Lower leg skin (tissue), 3 donors: ENCODE data around the gene PXDN.

Experiments used
- CTCF ChIP-seq, 3 donors: fragments of 450-650 bp; IDR thresholded peaks; one replicate each; pipeline ENCODE4 v1.5.1; 2016; ENCODE audit warnings: antibody characterized with exemption in 3 of 3, mild to moderate bottlenecking in 3 of 3, moderate library complexity in 2 of 3
- POLR2A ChIP-seq, 2 donors: fragments of 450-650 bp; IDR thresholded peaks; one replicate each; pipeline ENCODE4 v1.6.1; 2016 to 2017; ENCODE audit warnings: antibody characterized with exemption in 2 of 2, mild to moderate bottlenecking in 1 of 2, moderate library complexity in 1 of 2

- TF ChIP-seq CTCF (IDR thresholded peaks at IDR 0.05): no peak
- no peak for TF ChIP-seq POLR2A (IDR thresholded peaks at IDR 0.05)
These were observed 29.8 kb downstream of the PXDN start for GRCh38 chr2:1714291-1715064.
